OCI-LY7 (cell line): ENCODE measurements around the gene UBL5. TPM values are rescaled to one million over a fixed set of nuclear protein-coding genes. Genes with fewer than 3 reads are reported as not detected.

Source experiments
- BruUV-seq: library from RNA; stranded (reverse); fragments of 400-500 nt; replicated peaks from 2 replicates; lab custom pipeline; 2021; lab: Mats Ljungman, UMichigan
- CTCF ChIA-PET: fragments of 300-600 bp; sonication (Branson Sonifier 250); formaldehyde crosslinking; loops from one replicate; lab custom pipeline; 2022; ENCODE audit warnings: antibody characterized with exemption; ENCODE audit not compliant: unreplicated experiment; lab: Charles Lee
- POLR2A ChIA-PET: fragments of 300-600 bp; sonication (Branson Sonifier 250); formaldehyde crosslinking; loops from one replicate; lab custom pipeline; 2022; ENCODE audit warnings: antibody characterized with exemption; lab: Charles Lee
- DNase-seq: peaks from one replicate; pipeline ENCODE4 v3.0.0-alpha.2; 2015; ENCODE audit warnings: low spot score
- H2AFZ ChIP-seq: fragments of 200-600 bp; sonication (generic), shearing (Covaris generic); 2 replicates; pipeline ENCODE4 v1.6.1; 2014; ENCODE audit warnings: mild to moderate bottlenecking, antibody characterized with exemption, low read length, moderate library complexity
- H3K27ac ChIP-seq: fragments of 200-600 bp; sonication (generic); 2 replicates; pipeline ENCODE4 v1.5.1; 2014; ENCODE audit warnings: mixed run types, low read depth, mild to moderate bottlenecking, moderate library complexity, low read length, inconsistent platforms; ENCODE audit not compliant: poor library complexity, severe bottlenecking
- H3K36me3 ChIP-seq: fragments of 200-600 bp; sonication (generic); 2 replicates; pipeline ENCODE4 v1.6.1; 2014; ENCODE audit warnings: mild to moderate bottlenecking, antibody characterized with exemption, low read length, moderate library complexity, mixed read lengths; ENCODE audit not compliant: insufficient read depth
- H3K4me1 ChIP-seq: fragments of 200-600 bp; sonication (generic); 2 replicates; pipeline ENCODE4 v1.5.1; 2014; ENCODE audit warnings: mild to moderate bottlenecking, low read length; ENCODE audit not compliant: insufficient read depth, poor library complexity, severe bottlenecking
- H3K4me2 ChIP-seq: fragments of 200-600 bp; sonication (generic); 2 replicates; pipeline ENCODE4 v1.6.1; 2014; ENCODE audit warnings: mild to moderate bottlenecking, low read length
- H3K4me3 ChIP-seq: fragments of 200-600 bp; sonication (generic); 2 replicates; pipeline ENCODE4 v1.5.1; 2014; ENCODE audit warnings: mild to moderate bottlenecking, low read depth, low read length; ENCODE audit not compliant: poor library complexity, severe bottlenecking
- H3K79me2 ChIP-seq: fragments of 200-600 bp; sonication (generic); 2 replicates; pipeline ENCODE4 v1.6.1; 2016; ENCODE audit warnings: low read depth, mild to moderate bottlenecking, low read length, moderate library complexity, mixed read lengths; ENCODE audit not compliant: insufficient read depth
- H3K9me2 ChIP-seq: fragments of 200-600 bp; sonication (generic); 2 replicates; pipeline ENCODE4 v1.6.1; 2016; ENCODE audit warnings: mild to moderate bottlenecking, low read length, mixed read lengths; ENCODE audit not compliant: insufficient read depth
- H3K9me3 ChIP-seq: fragments of 200-600 bp; sonication (generic); 2 replicates; pipeline ENCODE4 v1.6.1; 2014; ENCODE audit warnings: mild to moderate bottlenecking, mixed run types, low read length, mixed read lengths
- H4K20me1 ChIP-seq: fragments of 200-600 bp; sonication (generic); 2 replicates; pipeline ENCODE4 v1.6.1; 2014; ENCODE audit warnings: mild to moderate bottlenecking, antibody characterized with exemption, low read length, moderate library complexity, mixed read lengths; ENCODE audit not compliant: insufficient read depth
- EZH2phosphoT487 ChIP-seq: fragments of 200-600 bp; sonication (generic); IDR thresholded peaks from 2 replicates; pipeline ENCODE4 v1.6.1; 2018; ENCODE audit warnings: low read depth, borderline replicate concordance, mild to moderate bottlenecking, mixed run types, antibody characterized with exemption, low read length, moderate library complexity, mixed read lengths
- intact Hi-C: fragments of 100-400 bp; cut with micrococcal nuclease; formaldehyde crosslinking; loops from one replicate; pipeline ENCODE4 v1.10.0; 2022; ENCODE audit not compliant: unreplicated experiment
- total RNA-seq, 2 experiments: library from RNA; depleted of rRNA in 1 of 2; stranded (reverse); fragments of >200 nt in 1 of 2; shearing (Covaris generic) in 1 of 2; gene quantifications; 2 replicates each; pipeline ENCODE4 v1.2.3, GENCODE V29; 2014 to 2022
- TF ChIP-seq, protein P1 (sequence below): fragments of 200-600 bp; sonication (generic); conservative IDR thresholded peaks from 2 replicates; pipeline ENCODE4 v1.5.1; 2014; ENCODE audit warnings: mild to moderate bottlenecking, antibody characterized with exemption, low read length, moderate library complexity, mixed read lengths

Gene UBL5
- total RNA-seq, 2 experiments from 2014 or later, result 162 to 323 TPM

DNA sequence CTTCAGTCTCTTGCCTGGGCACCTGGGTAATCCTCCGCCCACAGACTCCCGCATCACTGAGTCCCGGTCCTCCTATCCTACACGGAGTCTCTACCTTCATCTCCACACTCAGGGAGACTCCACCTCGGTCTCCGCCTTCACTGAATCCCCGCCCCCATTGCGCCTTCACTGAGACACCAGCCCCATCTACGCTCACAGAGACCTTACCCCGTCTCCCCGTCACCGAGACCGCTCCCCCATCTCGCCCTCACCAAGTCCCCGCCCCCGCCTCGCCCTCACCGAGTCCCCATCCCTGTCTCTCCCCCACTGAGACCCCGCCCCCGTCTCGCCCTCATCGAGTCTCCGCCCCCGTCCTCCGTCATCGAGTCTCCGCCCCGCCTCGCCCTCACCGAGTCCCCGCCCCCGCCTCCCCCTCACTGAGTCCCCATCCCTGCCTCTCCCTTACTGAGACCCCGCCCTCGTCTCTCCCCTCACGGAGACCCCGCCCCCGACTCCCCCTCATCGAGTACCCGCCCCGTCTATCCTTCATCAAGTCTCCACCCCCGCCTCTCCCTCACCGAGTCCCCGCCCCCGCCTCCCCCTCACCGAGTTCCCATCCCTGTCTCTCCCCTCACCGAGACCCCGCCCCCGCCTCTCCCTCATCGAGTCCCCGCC is 36.0 kb upstream of the UBL5 start:
- no peaks in the 10 kb centered on the region for H3K9me2 ChIP-seq
- CTCF ChIA-PET, result no interaction called here
- intact Hi-C loops, result loop anchor here (1.0 to 10.0 kb wide), 3 partner anchors 28 to 477 kb away; partner anchors contain the start of genes FBXL12 and ZNF266
- H3K4me3 ChIP-seq, result peak overlapping the region; percentile 71
- no TSS peak for BruUV-seq
- H2AFZ ChIP-seq, result peak overlapping the region; percentile 77; the same call in 1 of the 2 replicates
- no peak for TF ChIP-seq EZH2phosphoT487
- TF ChIP-seq, protein P1, sequence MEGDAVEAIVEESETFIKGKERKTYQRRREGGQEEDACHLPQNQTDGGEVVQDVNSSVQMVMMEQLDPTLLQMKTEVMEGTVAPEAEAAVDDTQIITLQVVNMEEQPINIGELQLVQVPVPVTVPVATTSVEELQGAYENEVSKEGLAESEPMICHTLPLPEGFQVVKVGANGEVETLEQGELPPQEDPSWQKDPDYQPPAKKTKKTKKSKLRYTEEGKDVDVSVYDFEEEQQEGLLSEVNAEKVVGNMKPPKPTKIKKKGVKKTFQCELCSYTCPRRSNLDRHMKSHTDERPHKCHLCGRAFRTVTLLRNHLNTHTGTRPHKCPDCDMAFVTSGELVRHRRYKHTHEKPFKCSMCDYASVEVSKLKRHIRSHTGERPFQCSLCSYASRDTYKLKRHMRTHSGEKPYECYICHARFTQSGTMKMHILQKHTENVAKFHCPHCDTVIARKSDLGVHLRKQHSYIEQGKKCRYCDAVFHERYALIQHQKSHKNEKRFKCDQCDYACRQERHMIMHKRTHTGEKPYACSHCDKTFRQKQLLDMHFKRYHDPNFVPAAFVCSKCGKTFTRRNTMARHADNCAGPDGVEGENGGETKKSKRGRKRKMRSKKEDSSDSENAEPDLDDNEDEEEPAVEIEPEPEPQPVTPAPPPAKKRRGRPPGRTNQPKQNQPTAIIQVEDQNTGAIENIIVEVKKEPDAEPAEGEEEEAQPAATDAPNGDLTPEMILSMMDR, result no peak
- POLR2A ChIA-PET, result no interaction called here
- peaks cover 15% of the 10 kb centered on the region for H3K4me1 ChIP-seq
- H3K79me2 ChIP-seq, result no peaks in the 10 kb centered on the region
- peak; percentile 96 for DNase-seq
- no peaks in the 10 kb centered on the region for H4K20me1 ChIP-seq
- H3K36me3 ChIP-seq, result no peaks in the 10 kb centered on the region
- peak overlapping the region; percentile 58 for H3K4me2 ChIP-seq
- no peaks in the 10 kb centered on the region for H3K9me3 ChIP-seq
- H3K27ac ChIP-seq, result peak overlapping the region; percentile 55

DNA sequence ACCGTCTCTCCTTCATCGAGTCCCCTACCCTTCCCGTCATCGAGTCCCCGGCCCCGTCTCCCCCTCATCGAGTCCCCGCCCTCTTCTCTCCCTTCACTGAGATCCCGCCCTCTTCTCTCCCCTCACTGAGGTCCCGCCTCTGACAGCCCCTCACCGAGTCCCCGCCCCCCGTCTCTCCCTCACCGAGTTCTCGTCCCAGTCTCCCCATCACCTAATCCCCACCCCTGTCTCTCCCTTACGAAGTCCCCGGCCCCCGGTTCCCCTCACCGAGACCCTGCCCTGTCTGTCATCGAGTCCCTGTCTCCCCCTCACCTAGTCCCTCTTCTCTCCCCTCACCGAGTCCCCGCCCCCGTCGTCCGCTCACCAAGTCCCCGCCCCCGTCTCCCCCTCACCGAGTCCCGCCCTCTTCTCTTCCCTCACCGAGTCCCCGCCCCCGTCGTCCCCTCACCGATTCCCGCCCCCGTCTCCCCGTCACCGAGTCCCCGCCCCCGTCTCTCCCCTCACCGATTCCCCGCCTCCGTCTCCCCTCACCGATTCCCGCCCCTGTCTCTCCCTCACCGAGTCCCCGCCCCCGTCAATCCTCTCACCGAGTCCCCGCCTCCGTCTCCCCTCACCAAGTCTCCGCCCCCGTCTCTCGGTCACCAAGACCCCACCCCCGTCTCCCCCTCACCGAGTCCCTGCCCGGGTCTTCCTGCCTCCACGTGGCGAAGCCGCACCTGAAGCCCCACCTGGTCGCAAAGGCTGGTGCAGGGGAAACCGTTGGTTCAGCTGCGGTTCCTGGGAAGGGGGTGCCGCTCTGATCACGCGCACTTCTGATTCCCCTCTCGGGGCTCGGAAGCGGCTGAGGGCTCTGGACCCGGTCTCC is 35.3 kb upstream of the UBL5 start:
- no peaks in the 10 kb centered on the region for H3K9me2 ChIP-seq
- intact Hi-C loops, result loop anchor here (1.0 to 10.0 kb wide), 3 partner anchors 27 to 478 kb away; partner anchors contain the start of genes FBXL12 and ZNF266
- H4K20me1 ChIP-seq, result no peaks in the 10 kb centered on the region
- peak; percentile 94 for DNase-seq
- H3K36me3 ChIP-seq, result no peaks in the 10 kb centered on the region
- TF ChIP-seq, protein P1, result no peak
- no peak for TF ChIP-seq EZH2phosphoT487
- H3K4me2 ChIP-seq, result peak overlapping the region; percentile 58
- no peaks in the 10 kb centered on the region for H3K79me2 ChIP-seq
- peaks cover 15% of the 10 kb centered on the region for H3K4me1 ChIP-seq
- peak overlapping the region; percentile 69 for H2AFZ ChIP-seq
- ChIA-PET CTCF (no interaction called here), POLR2A (interaction anchor here (0.6 kb wide), 1 partner anchor 191 kb away, joined by 3 read pairs; no protein-coding TSS in a partner anchor)
- BruUV-seq, result no TSS peak
- H3K4me3 ChIP-seq, result peak overlapping the region; percentile 71
- H3K27ac ChIP-seq, result peak overlapping the region; percentile 55
- H3K9me3 ChIP-seq, result no peaks in the 10 kb centered on the region
